ENCODE data around the gene C5AR2.
"Not testable (repeated sequence)": the region's sequence is repeated elsewhere in the genome, so short reads cannot be mapped to it uniquely, and the experiment has no call there.

The C5AR2 gene

GRCh38 chr19:47323872-47324271, 8.1 kb upstream of the C5AR2 start:
- peak in 1 of 14 donors; percentile 11 for DNase-seq

DNA sequence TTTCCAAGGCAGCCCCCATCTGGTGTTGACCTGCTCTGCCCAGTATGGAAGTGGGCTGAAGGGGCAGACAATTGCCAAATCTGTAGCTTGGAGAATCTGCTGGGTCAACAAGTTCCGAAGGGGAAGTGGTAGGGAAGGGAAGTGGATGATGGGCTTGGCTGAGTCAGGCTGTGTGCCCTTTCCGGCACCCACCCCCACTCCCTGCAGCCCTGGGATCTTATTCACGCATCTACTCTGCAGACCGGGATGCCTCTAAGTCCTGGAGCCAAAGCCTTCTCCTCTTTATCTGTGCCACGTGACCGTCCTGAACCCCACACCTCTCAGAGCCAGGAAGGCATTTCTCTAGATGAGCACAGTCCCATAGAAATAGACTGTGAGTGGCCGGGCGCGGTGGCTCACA, 7.5 kb upstream of the C5AR2 start:
- peak in 8 of 14 donors; percentile 7 to 62 (median 40) for DNase-seq

DNA sequence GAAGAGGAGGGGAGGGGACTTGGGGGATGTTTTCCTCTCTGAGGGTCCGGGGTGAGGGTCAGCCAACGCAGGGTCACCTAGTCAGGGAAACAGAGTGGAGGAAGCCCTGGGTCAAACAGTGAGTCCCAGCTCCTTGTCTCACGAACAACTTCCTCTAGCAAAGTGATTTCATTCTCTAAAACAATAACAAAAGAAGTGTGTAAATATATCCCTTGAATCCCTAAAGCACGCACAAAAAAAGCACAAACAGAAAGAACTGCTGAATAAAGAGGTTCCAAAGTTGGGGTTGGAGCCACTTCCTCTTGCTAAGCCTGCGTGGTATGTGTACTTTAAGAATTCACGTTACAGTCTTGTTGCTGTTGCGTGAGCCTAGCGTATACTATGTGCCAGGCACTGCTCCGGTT, 1.5 kb upstream of the C5AR2 start:
- DNase-seq, result peak in 3 of 14 donors; percentile 15 to 34 (median 16)

- no peak for DNase-seq
Measured at GRCh38 chr19:47331490-47331889, 485 bp upstream of the C5AR2 start.

DNA sequence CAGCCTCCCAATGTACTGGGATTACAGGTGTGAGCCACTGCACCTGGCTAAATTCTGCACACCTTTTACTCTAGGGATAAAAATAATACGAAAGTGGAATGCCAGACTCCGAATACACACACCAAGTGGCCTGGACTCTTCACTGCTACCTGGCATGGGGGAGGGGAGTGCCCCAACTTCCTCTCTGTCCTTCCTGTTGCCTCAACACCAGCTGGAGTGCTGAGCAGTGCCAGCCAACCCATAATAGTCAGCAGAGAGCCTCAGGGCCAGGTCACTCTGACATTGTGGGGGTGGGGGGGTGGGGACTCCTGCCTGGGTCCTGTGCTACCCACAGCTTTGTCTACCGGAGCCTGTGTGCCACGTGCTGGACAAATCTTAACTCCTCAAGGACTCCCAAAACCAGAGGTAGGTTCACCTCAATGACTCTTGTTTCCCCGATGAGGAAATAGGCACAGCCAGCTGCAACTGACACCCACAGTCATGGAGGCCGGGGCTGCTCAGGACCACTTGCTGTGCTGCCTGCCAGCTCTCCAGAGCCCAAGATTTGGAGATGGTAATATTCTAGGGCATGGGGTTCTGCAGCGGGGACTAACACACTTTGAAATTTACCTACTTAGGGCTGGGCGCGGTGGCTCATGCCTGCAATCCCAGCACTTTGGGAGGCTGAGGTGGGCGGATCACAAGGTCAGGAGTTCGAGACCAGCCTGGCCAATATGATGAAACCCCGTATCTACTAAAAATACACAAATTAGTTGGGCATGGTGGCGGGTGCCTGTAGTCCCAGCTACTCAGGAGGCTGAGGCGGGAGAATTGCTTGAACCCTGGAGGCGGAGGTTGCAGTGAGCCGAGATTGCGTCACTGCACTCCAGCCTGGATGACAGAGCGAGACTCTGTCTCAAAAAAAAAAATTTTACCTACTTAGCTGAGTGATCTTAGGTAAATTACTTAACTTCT, 5.1 kb downstream of the C5AR2 start:
- DNase-seq, result peak in 8 of 14 donors; percentile 2 to 51 (median 20)

DNA sequence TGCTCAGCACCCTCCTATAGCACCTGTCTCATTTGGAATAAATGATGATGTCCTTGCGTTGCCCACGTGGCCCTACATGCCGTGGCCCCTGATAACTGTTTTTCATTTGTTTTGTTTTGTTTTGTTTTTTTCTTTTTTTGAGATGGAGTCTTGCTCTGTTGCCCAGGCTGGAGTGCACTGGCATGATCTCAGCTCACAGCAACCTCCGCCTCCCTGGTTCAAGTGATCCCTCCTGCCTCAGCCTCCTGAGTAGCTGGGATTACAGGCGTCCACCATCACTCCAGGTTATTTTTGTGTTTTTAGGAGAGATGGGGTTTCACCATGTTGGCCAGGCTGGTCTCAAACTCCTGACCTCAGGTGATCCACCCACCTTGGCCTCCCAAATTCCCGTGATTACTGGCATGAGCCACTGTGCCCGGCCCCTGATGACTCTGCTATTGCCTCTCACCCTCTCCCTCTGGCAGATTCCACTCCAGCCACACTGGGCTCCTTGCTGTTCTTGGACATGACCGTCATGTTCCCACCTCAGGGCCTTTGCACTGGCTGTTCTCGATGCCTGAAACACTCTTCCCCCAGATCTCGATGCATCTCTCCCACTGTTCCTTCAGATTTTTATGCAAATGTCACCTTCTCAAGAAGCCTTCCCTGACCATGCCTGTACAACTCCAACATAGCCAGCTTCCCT, 7.4 kb downstream of the C5AR2 start:
- no peak for DNase-seq

- no peak for DNase-seq
Measured at GRCh38 chr19:47340477-47341208, 8.7 kb downstream of the C5AR2 start.

DNA sequence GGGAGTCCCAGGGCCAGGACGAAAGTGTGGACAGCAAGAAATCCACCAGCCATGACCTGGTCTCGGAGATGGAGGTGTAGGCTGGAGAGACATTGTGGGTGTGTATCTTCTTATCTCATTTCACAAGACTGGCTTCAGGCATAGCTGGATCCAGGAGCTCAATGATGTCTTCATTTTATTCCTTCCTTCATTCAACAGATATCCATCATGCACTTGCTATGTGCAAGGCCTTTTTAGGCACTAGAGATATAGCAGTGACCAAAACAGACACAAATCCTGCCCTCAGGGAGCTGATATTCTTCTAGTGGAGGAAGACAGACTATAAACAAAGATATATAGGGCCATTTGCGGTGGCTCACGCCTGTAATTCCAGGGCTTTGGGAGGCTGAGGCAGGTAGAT, 9.8 kb downstream of the C5AR2 start:
- no peak for DNase-seq

DNA sequence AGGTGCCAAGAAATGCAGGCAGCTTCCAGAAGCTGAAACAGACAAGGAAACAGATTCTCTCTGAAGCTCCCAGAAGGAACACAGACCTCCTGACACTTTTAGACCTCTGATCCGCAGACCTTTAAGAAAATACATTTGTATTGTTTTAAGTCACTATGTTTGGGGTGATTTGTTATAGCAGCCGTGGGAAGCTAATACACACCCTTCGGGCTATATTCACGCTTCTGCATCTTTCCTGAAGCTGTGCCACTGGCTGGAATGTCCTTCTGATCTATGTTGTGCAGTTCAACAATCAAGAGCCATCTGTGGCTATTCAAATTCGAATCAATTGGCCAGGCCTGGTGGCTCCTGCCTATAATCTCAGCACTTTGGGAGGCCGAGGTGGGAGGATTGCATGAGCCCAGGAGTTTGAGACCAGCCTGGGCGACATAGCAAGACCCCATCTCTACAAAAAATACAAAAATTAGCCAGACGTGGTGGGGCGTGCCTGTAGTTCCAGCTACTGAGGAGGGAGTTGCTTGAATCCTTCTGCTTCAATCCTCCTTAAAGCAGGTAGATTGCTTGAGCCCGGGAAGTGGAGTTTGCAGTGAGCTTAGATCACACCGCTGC, 11.3 kb downstream of the C5AR2 start:
- no peak for DNase-seq

DNA sequence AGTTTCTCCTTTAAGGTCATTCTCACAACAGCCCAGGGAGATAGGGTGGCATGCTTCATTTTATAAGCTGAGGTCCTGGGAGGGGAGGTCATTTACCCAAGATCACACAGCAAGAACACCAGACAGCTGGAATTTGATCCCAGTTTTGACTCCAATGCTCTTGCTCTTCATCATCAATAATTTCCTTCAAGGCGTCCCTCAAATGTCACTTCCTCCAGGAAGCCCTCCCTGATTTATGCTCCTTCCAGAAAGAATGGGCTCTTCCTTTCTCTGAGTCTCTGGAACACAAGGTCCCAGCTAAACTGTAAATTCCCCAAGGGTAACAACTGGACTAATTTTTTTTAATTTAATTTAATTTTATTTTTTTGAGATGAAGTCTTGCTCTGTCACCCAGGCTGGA, 12.4 kb downstream of the C5AR2 start:
- no peak for DNase-seq

DNA sequence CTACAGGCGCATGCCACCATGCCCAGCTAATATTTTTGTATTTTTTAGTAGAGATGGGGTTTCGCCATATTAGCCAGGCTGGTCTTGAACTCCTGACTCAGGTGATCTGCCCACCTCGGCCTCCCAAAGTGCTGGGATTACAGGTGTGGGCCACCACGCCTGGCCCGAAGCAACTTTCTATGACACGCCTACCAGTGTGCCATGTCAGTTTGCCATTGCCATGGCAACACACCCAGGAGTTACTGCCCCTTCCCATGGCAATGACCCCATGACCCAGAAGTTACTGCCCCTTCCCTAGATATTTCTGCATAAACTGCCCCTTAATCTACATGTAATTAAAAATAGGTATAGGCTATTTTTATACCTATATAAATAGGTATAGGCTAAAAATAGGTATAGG, 14.0 kb downstream of the C5AR2 start:
- not testable (repeated sequence) for DNase-seq

DNA sequence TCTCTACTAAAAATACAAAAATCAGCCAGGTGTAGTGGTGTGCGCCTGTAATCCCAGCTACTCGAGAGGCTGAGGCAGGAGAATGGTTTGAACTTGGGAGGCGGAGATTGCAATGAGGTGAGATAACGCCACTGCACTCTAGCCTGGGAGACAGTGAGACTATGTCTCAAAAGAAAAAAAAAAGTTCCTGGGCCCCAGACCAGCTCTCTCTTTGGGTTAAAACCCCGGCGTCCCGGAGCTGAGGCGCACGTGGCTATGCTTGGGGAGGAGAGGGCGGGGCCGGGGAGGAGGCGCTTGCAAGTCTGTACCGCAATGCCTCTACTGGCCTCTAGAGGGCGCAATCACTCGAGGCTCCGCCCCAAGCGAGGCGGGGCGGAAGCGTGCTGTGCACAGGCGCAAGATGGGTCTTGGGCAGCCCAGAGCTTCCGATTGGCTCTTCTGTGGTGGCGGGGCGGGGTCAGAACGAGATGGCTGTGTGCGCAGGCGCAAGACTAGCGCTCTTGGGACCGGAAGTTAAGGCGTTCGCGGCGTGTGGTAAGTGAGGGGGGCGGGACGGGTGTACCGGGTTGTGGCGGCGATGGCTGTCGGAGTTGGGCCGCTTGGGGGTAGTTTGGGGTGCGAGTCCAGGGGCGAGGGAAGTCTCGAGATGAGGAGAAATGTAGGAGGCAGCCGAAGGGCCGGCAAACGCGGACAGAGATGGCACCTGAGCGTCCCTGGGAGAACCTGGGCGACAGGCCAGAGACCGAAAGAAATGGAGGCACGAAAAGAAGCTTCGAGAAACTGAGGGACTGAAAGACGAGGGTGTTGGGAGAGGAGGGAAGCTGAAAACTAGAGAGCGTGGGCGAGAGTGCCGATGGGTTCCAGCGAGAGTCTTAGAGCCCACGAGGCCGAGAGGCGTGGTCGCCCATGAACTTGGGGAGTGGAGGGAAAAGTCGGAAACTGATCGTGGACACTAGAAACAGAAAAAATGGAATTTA, 17.1 kb downstream of the C5AR2 start, which contains the start of gene DHX34:
Gene DHX34, plus strand, starts transcription at position 497 of the 977 bp plus-strand sequence. CDS start 3,716 bp downstream, outside the sequence.
- peak; percentile 76 to 98 (median 94) for DNase-seq

- no peak for DNase-seq
Measured at GRCh38 chr19:47350630-47351029, 18.7 kb downstream of the C5AR2 start.

GRCh38 chr19:47351548-47351947, 19.6 kb downstream of the C5AR2 start:
- peak in 4 of 14 donors; percentile 1 to 37 (median 8) for DNase-seq

DNA sequence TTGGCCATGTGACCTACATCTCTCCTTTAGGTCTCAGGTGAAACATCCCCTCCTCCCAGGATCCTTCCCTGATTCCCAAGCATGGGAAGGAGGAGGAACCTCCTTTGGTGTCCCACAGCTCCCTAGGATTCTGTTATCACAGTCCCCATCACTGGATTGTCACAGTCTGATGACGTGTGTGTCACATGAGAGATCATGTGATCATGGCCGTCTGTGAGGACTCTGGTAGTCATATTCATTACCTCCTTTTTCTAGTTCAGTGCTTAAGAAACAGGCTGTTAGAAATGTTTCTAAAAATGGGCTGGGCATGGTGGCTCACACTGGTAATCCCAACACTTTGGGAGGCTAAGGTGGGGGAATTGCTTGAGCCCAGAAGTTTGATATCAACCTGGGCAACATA, 20.1 kb downstream of the C5AR2 start:
- DNase-seq, result no peak

- DNase-seq, result peak in 1 of 14 donors; percentile 24
Measured at GRCh38 chr19:47353307-47353712, 21.3 kb downstream of the C5AR2 start.

DNA sequence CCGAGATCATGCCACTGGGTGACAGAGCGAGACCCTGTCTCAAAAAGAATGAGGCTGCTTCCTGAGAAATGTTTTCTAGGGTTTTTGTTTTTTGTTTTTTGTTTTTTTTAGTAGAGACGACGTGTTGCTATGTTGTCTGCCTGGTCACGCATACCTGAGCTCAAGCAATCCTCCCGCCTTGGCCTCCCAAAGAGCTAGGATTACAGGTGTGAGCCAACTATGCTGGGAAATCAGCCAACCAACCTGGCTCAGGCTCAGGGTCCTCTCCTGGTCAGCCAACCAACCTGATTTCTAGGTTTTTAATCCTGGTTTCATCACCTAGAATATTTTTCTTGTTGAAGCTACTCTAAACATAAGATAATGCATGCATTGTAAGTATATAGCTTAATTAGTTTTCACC, 24.9 kb downstream of the C5AR2 start:
- no peak for DNase-seq

DNA sequence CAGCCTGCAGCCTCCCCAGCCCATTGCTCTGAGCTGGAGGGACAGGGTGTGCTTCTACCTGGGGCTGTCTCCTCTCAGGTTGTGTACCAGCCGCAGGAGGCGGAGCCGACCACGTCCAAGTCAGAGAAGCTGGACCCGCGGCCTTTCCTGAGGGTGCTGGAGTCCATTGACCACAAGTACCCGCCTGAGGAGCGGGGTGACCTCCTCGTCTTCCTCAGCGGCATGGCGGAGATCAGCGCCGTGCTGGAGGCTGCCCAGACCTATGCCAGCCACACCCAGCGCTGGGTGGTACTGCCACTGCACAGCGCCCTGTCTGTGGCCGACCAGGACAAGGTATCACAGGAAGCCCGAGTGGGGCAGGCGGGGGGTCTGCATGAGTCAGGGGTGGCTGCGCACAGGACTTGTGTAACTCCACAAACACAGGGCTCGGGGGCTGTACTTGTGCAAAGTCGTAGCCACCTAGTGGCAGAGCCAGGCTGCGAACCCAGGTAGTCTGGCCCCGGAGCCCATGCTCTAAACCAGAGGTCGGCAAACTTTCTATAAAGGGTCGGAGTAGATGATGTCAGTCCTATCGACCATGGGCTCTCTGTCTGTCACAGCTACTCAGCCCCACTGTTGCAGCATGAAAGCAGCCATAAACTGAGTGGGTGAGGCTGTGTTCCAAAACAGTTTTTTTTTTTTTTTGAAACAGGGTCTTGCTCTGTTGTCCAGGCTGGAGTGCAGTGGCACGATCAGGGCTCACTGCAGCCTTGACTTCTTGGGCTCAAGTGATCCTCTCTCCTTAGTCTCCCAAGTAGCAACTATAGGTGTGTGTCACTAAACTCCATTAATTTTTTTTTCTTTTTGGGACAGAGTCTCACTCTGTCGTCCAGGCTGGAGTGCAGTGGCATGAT, 26.1 kb downstream of the C5AR2 start:
- DNase-seq, result no peak

- DNase-seq, result no peak
Measured at GRCh38 chr19:47358936-47359335, 27.0 kb downstream of the C5AR2 start.

DNA sequence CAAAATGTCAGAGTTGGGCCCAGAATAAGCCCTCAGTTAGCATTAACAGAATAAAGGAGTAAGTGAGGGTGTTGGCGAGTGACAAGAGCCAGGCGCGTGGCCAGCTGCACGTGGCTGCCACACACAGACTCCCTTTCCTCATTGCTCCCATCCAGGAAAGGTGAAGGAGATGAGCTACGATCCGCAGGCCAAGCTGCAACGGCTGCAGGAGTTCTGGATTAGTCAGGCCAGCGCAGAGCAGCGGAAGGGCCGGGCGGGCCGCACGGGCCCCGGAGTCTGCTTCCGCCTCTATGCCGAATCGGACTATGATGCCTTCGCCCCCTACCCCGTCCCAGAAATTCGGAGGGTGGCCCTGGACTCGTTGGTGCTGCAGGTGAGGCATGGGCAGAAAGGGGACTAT, 30.3 kb downstream of the C5AR2 start:
- no peak for DNase-seq
